Posterior cingulate gyrus (tissue), 11 donors: ENCODE measurements around the gene UBIAD1.

Experiments
- DNase-seq, 10 donors: peaks; one replicate each; pipeline versions ENCODE4 v3.0.0 to v3.0.0-alpha.2; 2020 to 2021; ENCODE audit warnings: mixed read lengths in 3 of 10
- intact Hi-C: fragments of 100-400 bp; cut with DNase I; formaldehyde crosslinking; loops from one replicate; pipeline ENCODE4 v1.15.1; 2023

Gene UBIAD1

GRCh38 chr1:11334261-11334804 lies 61.3 kb downstream of the UBIAD1 start:
- intact Hi-C loops = loop anchor here (10.0 kb wide), 1 partner anchor 120 kb away; no protein-coding TSS in a partner anchor
- no peak for DNase-seq

DNA sequence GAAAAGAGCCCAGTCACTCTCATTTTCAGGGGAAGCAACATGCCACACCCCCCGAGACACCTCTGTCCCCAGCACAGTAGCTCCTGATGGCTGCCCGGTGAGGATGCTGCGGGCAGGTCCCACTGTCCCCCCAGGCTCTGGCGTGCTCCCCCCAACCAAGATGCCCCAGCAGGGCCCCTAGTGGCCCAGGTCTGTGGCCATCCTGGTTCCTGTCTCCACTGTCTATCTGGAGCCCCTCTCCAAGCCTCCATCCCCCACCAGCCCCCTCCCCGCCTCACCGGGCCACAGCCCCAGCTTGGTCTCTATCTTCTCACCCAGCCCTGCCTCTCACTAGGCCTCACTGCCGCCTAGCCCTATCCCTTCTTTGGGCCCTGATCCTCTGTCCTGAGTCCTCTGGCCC lies 61.8 kb downstream of the UBIAD1 start:
- no peak for DNase-seq
- intact Hi-C loops = loop anchor here (10.0 kb wide), 1 partner anchor 120 kb away; no protein-coding TSS in a partner anchor

DNA sequence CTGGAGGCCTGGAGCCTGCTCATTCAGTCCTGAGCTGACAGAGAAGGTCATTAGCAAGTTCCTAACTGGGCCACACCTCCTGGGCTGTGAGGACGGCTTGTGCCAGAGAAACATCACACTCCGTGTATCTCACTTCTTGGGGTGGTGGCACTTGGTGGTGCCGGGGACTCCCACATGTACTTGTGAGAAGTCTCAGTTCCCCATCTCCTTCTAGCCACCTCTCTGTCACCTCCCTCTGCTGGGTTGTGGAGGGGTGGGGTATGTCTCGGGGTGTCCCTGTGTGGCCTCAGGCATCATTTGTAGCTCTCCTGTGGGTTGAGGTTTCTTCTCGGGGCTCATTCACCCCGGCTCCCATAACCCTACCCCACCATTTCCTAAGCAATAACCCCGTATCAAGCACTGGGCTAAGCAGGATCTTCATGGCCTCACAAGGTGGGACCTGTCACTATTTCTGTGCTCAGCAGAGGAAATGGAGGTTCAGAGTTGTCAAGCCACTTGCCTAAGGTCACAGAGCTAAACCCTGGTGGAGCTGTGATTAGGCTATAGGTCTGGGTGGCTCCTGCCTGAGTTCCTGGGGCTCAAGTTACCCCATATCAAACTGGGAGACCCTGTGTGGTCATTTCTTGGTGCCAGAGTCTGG lies 62.5 kb downstream of the UBIAD1 start:
- intact Hi-C loops = loop anchor here (10.0 kb wide), 1 partner anchor 119 kb away; no protein-coding TSS in a partner anchor
- no peak for DNase-seq

DNA sequence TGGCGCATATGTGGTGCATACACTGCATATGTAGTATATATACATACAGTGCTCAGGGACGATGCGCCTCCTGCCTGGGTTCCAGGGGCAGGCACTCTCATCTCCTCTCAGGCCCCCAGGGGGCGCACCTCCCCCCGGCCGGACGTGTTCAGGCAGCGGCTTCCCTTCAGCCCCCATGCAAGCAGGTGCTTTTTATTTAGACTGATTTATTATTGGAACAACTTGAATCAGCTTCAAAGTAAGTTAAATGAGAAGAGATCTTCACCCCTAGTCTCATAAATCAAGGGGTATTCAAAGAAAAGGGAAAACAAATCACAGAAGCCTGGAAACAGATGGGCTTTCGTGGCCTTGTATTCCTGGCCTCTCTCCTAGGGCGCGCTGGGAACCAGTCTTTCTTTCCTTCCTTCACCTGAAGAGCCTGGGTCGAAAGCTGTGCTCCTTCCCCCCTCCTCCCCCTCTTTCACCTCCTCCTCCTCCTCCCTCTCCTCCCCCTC lies 64.6 kb downstream of the UBIAD1 start:
- intact Hi-C loops = loop anchor here (10.0 kb wide), 1 partner anchor 117 kb away; no protein-coding TSS in a partner anchor
- peak in 6 of 10 donors; percentile 35 to 90 (median 52) for DNase-seq
